ENCODE results near the gene CISD1.

DNA sequence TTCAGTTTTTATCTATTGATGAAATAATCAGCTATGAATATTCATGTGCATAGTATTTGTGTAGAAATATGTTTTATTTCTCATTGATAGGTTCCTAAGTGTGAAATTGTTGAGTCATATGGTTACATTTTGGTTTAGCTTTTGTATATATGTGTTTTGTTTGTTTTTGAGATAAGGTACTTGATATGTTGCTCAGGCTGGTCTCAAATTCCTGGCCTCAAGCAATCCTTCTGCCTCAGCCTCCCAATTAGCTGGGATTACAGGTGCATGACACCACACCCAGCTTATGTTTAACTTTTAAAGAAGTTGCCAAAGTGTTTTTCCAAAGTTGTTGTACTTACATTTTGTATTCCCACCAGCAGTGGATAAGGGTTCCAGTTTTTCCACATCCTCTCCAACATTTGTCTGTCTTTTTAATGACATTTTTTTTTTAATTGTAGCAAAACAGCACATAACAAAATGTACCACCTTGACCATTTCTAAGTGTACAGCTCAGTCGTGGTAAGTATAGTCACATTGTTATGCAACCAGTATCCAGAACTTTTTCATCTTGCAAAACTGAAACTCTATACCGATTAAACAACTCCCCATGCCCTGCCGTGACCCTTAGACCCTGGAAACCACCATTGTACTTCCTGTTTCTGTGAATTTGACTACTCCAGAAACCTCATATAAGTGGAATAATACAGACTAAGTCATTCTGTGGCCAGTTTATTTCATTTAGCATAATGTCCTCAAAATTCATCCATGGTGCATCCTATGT lies 53.3 kb downstream of the CISD1 start:
- TF ChIP-seq, protein P1, sequence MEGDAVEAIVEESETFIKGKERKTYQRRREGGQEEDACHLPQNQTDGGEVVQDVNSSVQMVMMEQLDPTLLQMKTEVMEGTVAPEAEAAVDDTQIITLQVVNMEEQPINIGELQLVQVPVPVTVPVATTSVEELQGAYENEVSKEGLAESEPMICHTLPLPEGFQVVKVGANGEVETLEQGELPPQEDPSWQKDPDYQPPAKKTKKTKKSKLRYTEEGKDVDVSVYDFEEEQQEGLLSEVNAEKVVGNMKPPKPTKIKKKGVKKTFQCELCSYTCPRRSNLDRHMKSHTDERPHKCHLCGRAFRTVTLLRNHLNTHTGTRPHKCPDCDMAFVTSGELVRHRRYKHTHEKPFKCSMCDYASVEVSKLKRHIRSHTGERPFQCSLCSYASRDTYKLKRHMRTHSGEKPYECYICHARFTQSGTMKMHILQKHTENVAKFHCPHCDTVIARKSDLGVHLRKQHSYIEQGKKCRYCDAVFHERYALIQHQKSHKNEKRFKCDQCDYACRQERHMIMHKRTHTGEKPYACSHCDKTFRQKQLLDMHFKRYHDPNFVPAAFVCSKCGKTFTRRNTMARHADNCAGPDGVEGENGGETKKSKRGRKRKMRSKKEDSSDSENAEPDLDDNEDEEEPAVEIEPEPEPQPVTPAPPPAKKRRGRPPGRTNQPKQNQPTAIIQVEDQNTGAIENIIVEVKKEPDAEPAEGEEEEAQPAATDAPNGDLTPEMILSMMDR (conservative IDR thresholded peaks at IDR 0.05): no peak
- no peak for TF ChIP-seq EZH2 (IDR thresholded peaks at IDR 0.05; ENCODE audit: low read depth)
